Right forelimb (tissue), 1 donor: Measurements from ENCODE around the gene DLG2.
"Not testable (repeated sequence)": the region's sequence is repeated elsewhere in the genome, so short reads cannot be mapped to it uniquely, and the experiment has no call there.

Experiments used
- DNase-seq: peaks from one replicate; pipeline ENCODE4 v3.0.0-alpha.2; 2018

The DLG2 gene

GRCh38 chr11:85184721-85185120, 442.4 kb downstream of the DLG2 start:
- DNase-seq: no peak

DNA sequence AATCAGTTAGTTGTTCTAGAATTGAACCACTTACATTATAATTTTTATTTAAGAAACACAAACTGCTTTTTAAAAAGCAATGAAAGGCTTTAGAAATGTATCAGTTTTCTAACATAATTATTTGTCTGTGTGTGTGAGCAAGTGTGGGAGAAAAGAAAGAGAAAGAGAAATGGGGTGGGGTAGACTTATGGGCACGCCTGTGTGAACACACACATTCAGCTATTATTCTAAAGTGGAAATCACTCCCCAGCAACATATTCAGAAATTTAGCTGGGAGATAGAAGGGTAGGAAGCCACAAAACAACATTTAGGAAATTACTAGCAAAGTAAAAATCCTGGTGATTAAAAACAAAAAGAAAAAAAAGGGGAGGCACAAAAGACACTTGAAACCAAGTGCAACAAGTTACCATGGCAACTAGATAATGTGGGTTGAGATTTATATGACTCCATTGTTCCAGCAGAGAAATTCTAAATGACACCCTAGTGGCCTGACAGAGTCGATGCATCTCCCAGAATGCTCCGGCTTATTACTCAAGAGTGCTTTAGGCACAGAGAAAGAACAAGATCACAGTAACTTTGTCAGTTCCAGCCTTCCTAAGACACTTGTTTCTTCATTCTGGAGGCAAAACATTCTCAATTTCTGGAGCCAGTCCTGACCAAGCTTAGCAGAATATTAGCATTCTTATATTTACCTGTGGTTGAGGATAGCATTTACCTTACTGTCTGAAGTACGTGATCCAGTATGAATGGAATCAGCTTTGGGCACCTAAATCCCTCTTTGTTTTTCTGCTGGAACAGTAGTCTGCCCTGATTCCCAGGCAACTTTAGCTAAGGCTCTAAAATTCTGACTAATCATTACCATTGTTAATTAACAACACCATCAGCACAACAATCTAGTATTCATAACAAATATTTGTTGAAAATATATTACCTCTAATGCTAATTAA, 444.4 kb downstream of the DLG2 start:
- no peak for DNase-seq

- no peak for DNase-seq
Observed at GRCh38 chr11:85180528-85180927, 446.6 kb downstream of the DLG2 start.

GRCh38 chr11:85171648-85172257, 455.4 kb downstream of the DLG2 start:
- no peak for DNase-seq

DNA sequence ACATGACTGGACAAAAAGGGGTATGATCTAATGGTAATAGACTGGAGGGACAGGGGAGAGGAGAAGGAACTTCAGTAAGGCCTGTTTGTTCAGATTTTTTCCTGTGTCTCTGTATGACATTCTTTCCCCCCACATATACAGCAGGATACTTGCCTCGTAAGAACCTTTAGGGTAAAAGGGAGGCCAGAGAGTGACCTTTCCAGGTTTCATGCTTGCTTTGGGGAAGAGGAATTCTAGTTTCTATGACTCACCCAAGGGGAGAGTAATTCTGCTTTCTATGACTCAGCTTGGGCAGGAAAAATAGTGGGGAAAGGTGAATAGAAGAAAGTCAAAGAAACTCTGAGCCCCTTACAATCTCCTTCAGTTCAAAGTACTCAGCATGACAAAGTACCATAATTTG, 457.0 kb downstream of the DLG2 start:
- DNase-seq: no peak

DNA sequence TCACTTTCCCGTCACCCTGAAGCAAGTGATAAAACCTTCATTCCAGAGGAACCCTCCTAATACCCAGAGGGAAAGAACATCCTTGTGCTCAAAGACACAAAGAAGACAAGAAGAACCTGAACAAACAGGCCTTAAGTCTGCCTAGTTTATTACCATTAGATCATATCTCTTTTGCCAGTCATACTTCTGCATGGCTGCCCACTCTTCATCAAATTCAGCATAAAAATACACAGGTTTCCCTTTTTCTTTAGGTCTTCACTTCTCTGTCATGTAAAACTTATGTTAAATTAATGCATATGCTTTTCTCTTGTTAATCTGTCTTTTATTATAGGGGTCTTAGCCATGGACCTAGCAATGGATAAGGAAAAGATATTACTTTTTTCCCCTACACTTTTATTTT, 459.7 kb downstream of the DLG2 start:
- no peak for DNase-seq

GRCh38 chr11:85167038-85167437, 460.1 kb downstream of the DLG2 start:
- no peak for DNase-seq

GRCh38 chr11:85165819-85166218, 461.3 kb downstream of the DLG2 start:
- DNase-seq: no peak

- no peak for DNase-seq
Observed at GRCh38 chr11:85164743-85165142, 462.4 kb downstream of the DLG2 start.

DNA sequence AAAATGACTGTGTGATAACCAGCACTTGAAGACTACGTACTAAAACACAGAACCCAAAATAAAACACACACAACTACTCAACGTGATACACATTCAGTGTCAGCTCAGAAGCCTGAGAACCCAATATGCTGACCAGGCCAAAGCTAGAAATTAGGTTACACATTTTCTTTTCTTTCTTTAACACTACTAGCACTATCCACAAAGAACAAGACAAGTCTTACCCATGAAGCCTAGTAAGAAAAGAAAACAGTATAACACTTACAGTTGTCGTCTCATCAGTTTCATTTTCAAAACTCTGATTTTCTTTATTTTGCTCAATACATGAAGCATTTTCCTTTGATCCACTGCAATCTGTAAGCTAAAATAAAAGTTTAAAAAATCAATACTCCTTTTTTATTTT, 472.9 kb downstream of the DLG2 start:
- no peak for DNase-seq

DNA sequence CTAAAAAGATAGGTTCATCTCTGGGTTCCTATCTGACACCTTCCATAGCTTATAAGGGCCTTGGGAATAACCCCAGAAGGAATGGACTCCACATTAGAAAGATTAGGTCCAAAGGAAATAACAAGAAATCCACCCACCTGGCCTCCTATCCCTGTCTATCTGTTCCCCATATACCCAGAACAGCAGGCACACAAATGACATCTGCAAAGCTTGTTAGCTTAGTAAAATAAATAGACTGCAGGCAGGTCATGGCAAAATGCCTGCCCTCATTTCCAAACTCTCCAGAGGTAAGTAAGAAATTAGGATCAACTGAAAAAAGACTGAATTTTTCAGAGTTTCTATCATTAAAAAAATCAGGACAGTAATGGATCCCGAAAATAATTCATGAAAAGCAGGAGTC, 489.5 kb downstream of the DLG2 start:
- no peak for DNase-seq

DNA sequence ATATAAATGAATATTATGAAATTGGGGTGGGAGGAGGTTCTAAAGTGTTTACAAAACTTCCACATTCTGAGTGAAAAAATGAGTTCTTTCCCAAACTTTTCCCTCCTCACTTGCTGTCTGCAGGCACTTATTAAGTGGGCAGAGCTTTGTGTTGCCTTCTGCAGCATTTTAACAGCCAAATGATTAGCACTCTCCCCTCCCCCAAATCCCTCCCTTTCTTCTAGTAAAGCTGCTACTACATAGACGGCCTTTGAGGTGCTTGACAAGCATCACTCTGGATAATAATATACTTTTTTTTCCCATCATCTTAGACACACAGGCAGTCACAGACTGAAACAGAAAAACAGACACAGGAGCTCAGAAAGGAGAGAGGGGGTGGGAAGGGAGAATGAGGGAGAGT, 493.5 kb downstream of the DLG2 start:
- DNase-seq: no peak

GRCh38 chr11:85132851-85133585, 494.1 kb downstream of the DLG2 start:
- DNase-seq: peak; percentile 45

- DNase-seq: no peak
Observed at GRCh38 chr11:85127349-85127748, 499.8 kb downstream of the DLG2 start.

- no peak for DNase-seq
Observed at GRCh38 chr11:85123752-85124231, 503.4 kb downstream of the DLG2 start.

DNA sequence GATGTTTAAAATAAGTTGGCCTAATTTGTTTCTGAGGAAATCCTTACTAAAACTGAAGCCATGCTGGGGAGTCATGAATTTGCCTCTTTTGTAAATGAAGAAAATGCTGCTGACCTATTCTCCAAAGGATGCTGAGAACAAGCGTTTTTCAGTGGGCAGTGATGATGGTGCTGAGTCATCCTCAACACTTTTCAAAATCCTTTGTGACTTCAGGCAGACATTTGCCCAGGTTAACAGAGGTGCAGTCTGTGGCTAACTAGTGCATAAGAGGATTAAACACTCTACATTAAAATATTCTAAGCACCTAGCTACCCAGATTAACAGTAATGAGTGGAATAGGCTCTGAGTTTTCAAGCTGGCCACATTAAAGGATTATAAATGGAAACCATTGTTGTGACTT, 509.0 kb downstream of the DLG2 start:
- DNase-seq: no peak

GRCh38 chr11:85115798-85116197, 511.3 kb downstream of the DLG2 start:
- DNase-seq: no peak

GRCh38 chr11:85114786-85115185, 512.4 kb downstream of the DLG2 start:
- no peak for DNase-seq

GRCh38 chr11:85110246-85110645, 516.9 kb downstream of the DLG2 start:
- not testable (repeated sequence) for DNase-seq

DNA sequence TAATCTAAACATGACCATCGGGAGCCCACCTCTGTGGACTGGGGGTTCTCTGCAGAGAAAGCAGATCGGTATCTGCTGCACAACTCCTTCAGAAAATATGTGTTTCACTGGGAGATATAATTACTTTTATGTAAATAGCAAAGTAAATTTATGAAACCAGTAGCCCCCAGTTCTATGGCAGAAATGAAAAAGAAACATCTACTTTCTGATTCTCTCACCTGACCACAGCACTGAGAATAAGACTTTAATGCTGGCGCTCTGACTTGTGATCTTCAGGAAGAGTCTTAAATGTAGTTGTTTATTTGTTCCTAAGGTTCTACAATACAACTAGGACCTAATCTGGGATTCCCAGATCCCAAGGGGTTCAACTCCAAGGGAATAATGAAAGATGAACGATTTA, 518.0 kb downstream of the DLG2 start:
- DNase-seq: no peak

DNA sequence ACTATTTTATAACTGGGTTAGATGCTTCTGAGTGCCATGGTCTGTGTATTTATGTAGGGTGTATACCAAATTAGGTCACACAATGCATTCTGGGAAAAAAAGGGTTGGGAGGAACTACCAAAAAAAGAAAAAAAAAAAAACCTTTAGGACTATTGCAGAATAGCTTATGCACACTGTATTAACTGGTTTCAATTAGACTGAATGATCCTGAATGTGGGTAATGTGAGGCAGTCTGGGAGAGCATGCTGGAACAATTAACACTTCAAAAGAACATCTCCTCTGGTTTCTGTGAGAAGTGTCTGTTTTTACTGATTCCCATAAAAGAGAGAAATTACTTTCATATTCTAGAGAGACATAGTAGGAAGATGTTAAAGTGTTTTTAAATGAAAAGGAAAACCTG, 521.3 kb downstream of the DLG2 start:
- DNase-seq: no peak

- DNase-seq: no peak
Observed at GRCh38 chr11:85099522-85099921, 527.6 kb downstream of the DLG2 start.

- no peak for DNase-seq
Observed at GRCh38 chr11:85098996-85099395, 528.1 kb downstream of the DLG2 start.

GRCh38 chr11:85096939-85097338, 530.2 kb downstream of the DLG2 start:
- no peak for DNase-seq
